Keratinocyte (primary cell): ENCODE results near the gene UNC93A. TPM values are rescaled to one million over a fixed set of nuclear protein-coding genes. Genes with fewer than 3 reads are reported as not detected.

Source experiments
- DNase-seq: peaks from one replicate; pipeline ENCODE4 v3.0.0-alpha.2; 2011; ENCODE audit warnings: low read depth, missing footprints, low spot score
- FAIRE-seq: peaks from 2 replicates; lab custom pipeline; 2011; peaks lifted over from hg19 to GRCh38; lab: Jason Lieb, UNC
- H2AFZ ChIP-seq: 2 replicates; pipeline ENCODE4 v1.6.0; 2012; ENCODE audit warnings: low read length, control low read depth, inconsistent platforms; ENCODE audit not compliant: control insufficient read depth
- H3K27ac ChIP-seq: 2 replicates; pipeline ENCODE4 v1.5.1; 2011; ENCODE audit warnings: low read length; ENCODE audit not compliant: control insufficient read depth, insufficient read depth
- H3K27me3 ChIP-seq: 3 replicates; pipeline ENCODE4 v1.6.0; 2011; ENCODE audit warnings: low read length; ENCODE audit not compliant: control insufficient read depth, insufficient read depth; ENCODE audit errors: extremely low read depth
- H3K36me3 ChIP-seq, 2 experiments: 2 replicates in 1 of 2; 3 replicates in 1 of 2; pipeline ENCODE4 v1.5.1; 2011; ENCODE audit warnings: low read length in 2 of 2, mild to moderate bottlenecking in 1 of 2; ENCODE audit not compliant: control insufficient read depth in 2 of 2, insufficient read depth in 2 of 2; ENCODE audit errors: extremely low read depth in 1 of 2
- H3K4me1 ChIP-seq: 3 replicates; pipeline ENCODE4 v1.5.1; 2011; ENCODE audit warnings: low read length; ENCODE audit not compliant: control insufficient read depth, insufficient read depth; ENCODE audit errors: extremely low read depth
- H3K4me2 ChIP-seq: 3 replicates; pipeline ENCODE4 v1.6.0; 2011; ENCODE audit warnings: low read depth, low read length; ENCODE audit not compliant: control insufficient read depth, insufficient read depth; ENCODE audit errors: extremely low read depth
- H3K4me3 ChIP-seq, 3 experiments: fragments of 200-600 bp in 1 of 3; sonication (generic) in 1 of 3; 2 replicates in 2 of 3; 3 replicates in 1 of 3; pipeline ENCODE4 v1.5.1; 2011 to 2016; ENCODE audit warnings: low read length in 3 of 3, mild to moderate bottlenecking in 3 of 3, control low read depth in 2 of 3, inconsistent platforms in 1 of 3, low read depth in 1 of 3, mixed read lengths in 1 of 3, mixed run types in 1 of 3, moderate library complexity in 1 of 3; ENCODE audit not compliant: control insufficient read depth in 2 of 3, insufficient read depth in 2 of 3; ENCODE audit errors: extremely low read depth in 1 of 3
- H3K79me2 ChIP-seq: 2 replicates; pipeline ENCODE4 v1.6.0; 2012; ENCODE audit warnings: low read length; ENCODE audit not compliant: control insufficient read depth, insufficient read depth
- H3K9ac ChIP-seq: 3 replicates; pipeline ENCODE4 v1.6.0; 2011; ENCODE audit warnings: low read length; ENCODE audit not compliant: control insufficient read depth, insufficient read depth; ENCODE audit errors: extremely low read depth
- H3K9me1 ChIP-seq: 3 replicates; pipeline ENCODE4 v1.6.0; 2011; ENCODE audit warnings: low read length; ENCODE audit not compliant: control insufficient read depth, insufficient read depth; ENCODE audit errors: extremely low read depth
- H3K9me3 ChIP-seq: 2 replicates; pipeline ENCODE4 v1.5.1; 2012; ENCODE audit warnings: low read depth, low read length; ENCODE audit not compliant: control insufficient read depth
- H4K20me1 ChIP-seq: 3 replicates; pipeline ENCODE4 v1.6.0; 2011; ENCODE audit warnings: low read length; ENCODE audit not compliant: control insufficient read depth, insufficient read depth; ENCODE audit errors: extremely low read depth
- CTCF ChIP-seq, 3 experiments: IDR thresholded peaks in 1 of 3; conservative IDR thresholded peaks in 1 of 3; optimal IDR thresholded peaks in 1 of 3; 2 replicates in 2 of 3; 3 replicates in 1 of 3; pipeline versions ENCODE3 to v1.5.1; 2011; ENCODE audit warnings: low read length in 3 of 3, mild to moderate bottlenecking in 3 of 3, moderate library complexity in 2 of 3, control low read depth in 1 of 3, inconsistent platforms in 1 of 3; ENCODE audit not compliant: insufficient read depth in 2 of 3; ENCODE audit errors: extremely low read depth in 1 of 3
- EZH2 ChIP-seq: IDR thresholded peaks from one replicate; pipeline ENCODE4 v1.6.1; 2012; ENCODE audit warnings: inconsistent platforms, mild to moderate bottlenecking, low read length, moderate library complexity
- dilution Hi-C: fragments of 300-500 bp; cut with MboI; formaldehyde crosslinking; loops from one replicate; pipeline ENCODE4 v1.7.0; 2020; ENCODE audit warnings: low sequenced_read_pairs; ENCODE audit not compliant: extremely low pct_ligation_motif_present
- polyA plus RNA-seq, 5 experiments: library from polyadenylated mRNA; depleted of rRNA in 3 of 5; stranded (reverse) in 3 of 5; stranded (forward) in 1 of 5; unstranded in 1 of 5; fragments of >200 nt; gene quantifications; 1 replicate in 1 of 5; 2 replicates in 3 of 5; 3 replicates in 1 of 5; pipeline versions ENCODE4 v1.2.1 to v1.2.3, GENCODE V29; 2011 to 2012; ENCODE audit warnings: missing spikeins in 2 of 5, low read depth in 1 of 5, low replicate concordance in 1 of 5

The UNC93A gene
- polyA plus RNA-seq, 1 donor (not counting 4 experiments of a cell fraction or from before 2014, with no cell fraction given), result not detected

DNA sequence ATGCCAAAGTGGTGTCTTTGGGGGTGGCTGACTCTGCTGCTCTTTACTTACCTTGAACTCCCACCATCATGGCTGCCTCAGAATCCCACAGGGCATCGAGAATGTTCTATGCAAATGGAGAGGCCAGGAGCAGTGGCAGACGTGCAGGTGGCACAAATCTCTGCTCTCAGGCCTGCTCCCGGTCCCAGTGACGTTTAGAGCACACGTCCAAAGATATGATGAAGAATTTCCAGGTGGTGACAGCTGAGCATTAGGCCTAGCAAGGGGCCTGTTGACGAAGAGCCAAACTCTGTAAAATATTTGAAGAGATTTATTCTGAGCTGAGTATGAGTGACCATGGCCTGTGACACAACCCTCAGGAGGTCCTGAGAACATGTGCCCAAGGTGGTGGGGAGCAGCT is 19.0 kb upstream of the UNC93A start:
- no peaks in the 10 kb centered on the region for H3K4me1 ChIP-seq
- H3K36me3 ChIP-seq, result no peaks in the 10 kb centered on the region
- FAIRE-seq (no peak), DNase-seq (no peak)
- TF ChIP-seq CTCF (optimal IDR thresholded peaks at IDR 0.05 in 1 of 3, IDR thresholded peaks at IDR 0.05 in 1 of 3, conservative IDR thresholded peaks at IDR 0.05 in 1 of 3; ENCODE audit: extremely low read depth in 1 of 3, insufficient read depth in 2 of 3, low read length in 3 of 3) (no peak), EZH2 (no peak)
- no peaks in the 10 kb centered on the region for H3K9me3 ChIP-seq
- H2AFZ ChIP-seq, result no peak overlapping the region
- dilution Hi-C loops, result no loop called here
- no peak overlapping the region for H3K9ac ChIP-seq
- H3K9me1 ChIP-seq, result no peaks in the 10 kb centered on the region
- H3K27me3 ChIP-seq, result no peaks in the 10 kb centered on the region
- no peak overlapping the region for H3K27ac ChIP-seq
- no peaks in the 10 kb centered on the region for H4K20me1 ChIP-seq
- H3K4me3 ChIP-seq, result no peak overlapping the region
- H3K79me2 ChIP-seq, result no peaks in the 10 kb centered on the region
- H3K4me2 ChIP-seq, result no peak overlapping the region

DNA sequence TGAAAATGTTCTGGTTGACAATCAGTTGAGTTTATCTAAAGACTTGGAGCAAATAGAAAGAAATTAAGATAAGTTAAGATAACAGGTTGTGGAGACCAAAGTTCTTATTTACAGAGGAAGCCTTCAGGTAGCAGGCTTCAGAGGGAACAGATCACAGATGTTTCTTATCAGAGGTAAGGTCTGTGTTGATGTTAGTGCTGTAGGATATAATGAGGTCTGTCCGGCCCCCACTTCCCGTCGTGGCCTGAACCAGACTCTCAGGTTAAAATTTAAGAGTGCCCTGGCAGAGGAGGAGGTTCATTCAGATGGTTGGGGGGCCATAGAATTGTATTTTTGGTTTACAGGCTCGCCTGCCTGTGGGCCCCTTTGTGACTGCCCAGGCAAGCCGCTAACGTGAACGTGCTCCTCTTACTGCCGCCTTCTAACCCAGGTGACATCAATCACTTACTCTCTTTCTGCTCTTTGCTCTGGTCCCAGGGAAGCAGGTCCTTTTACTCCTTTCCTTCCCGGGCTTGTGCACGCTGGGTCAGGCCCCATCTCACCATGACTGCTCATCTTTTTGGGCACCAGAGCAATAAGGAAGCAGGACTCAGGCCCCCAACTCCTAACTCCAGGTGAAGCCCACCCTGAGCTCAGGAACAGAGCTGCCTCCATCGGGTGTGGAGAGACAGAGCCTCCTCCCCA is 18.3 kb upstream of the UNC93A start:
- Histone ChIP-seq H3K4me1 (no peaks in the 10 kb centered on the region), H3K9me3 (no peaks in the 10 kb centered on the region), H3K36me3 (no peaks in the 10 kb centered on the region), H4K20me1 (no peaks in the 10 kb centered on the region), H3K9me1 (no peaks in the 10 kb centered on the region), H3K27ac (no peak overlapping the region), H3K27me3 (no peaks in the 10 kb centered on the region), H3K4me3 (no peak overlapping the region), H2AFZ (no peak overlapping the region), H3K4me2 (no peak overlapping the region), H3K79me2 (no peaks in the 10 kb centered on the region), H3K9ac (no peak overlapping the region)
- FAIRE-seq (no peak), DNase-seq (no peak)
- TF ChIP-seq CTCF (optimal IDR thresholded peaks at IDR 0.05 in 1 of 3, IDR thresholded peaks at IDR 0.05 in 1 of 3, conservative IDR thresholded peaks at IDR 0.05 in 1 of 3; ENCODE audit: extremely low read depth in 1 of 3, insufficient read depth in 2 of 3, low read length in 3 of 3) (no peak), EZH2 (no peak)
- dilution Hi-C loops, result no loop called here
